Activated B cell treated with CpG ODN at 0.5 μM for 24 hours (primary cell): ENCODE measurements around the gene OR10G2. TPM values are rescaled to one million over a fixed set of nuclear protein-coding genes. Genes with fewer than 3 reads are reported as not detected.

Source experiments
- ATAC-seq: fragments of 200-7000 bp; cut with Tn5 transposase; one replicate; pipeline ENCODE4 v1.10.0; 2021; ENCODE audit warnings: low read depth, mild to moderate bottlenecking, moderate library complexity
- CTCF ChIA-PET: fragments of 350-600 bp; sonication (Branson Sonifier 250); formaldehyde crosslinking; loops from one replicate; lab custom pipeline; 2021; ENCODE audit warnings: antibody characterized with exemption; lab: Charles Lee
- POLR2A ChIA-PET: fragments of 350-600 bp; sonication (Branson Sonifier 250); formaldehyde crosslinking; loops from one replicate; lab custom pipeline; 2021; ENCODE audit warnings: antibody characterized with exemption; lab: Charles Lee
- DNase-seq: peaks from one replicate; pipeline ENCODE4 v3.0.0; 2022
- H3K27ac Mint-ChIP-seq: one replicate; pipeline ENCODE4 v1.8.0; 2020; ENCODE audit warnings: mixed read lengths
- H3K27me3 Mint-ChIP-seq: one replicate; pipeline ENCODE4 v1.8.0; 2021; ENCODE audit warnings: mixed read lengths
- H3K36me3 Mint-ChIP-seq: one replicate; pipeline ENCODE4 v1.8.0; 2021; ENCODE audit warnings: low read depth, mixed read lengths
- H3K4me1 Mint-ChIP-seq: one replicate; pipeline ENCODE4 v1.8.0; 2021; ENCODE audit warnings: mixed read lengths
- H3K4me3 Mint-ChIP-seq: one replicate; pipeline ENCODE4 v1.8.0; 2020; ENCODE audit warnings: mild to moderate bottlenecking, mixed read lengths
- H3K9me3 Mint-ChIP-seq: one replicate; pipeline ENCODE4 v1.8.0; 2020; ENCODE audit warnings: mixed read lengths
- CTCF ChIP-seq: fragments of 200-600 bp; IDR thresholded peaks from one replicate; pipeline ENCODE4 v1.8.0; 2022; ENCODE audit warnings: antibody characterized with exemption, mild to moderate bottlenecking
- intact Hi-C: fragments of 100-400 bp; cut with micrococcal nuclease; formaldehyde crosslinking; loops from one replicate; pipeline ENCODE4 v1.15.1; 2024
- total RNA-seq: library from RNA; stranded (reverse); gene quantifications from 2 replicates; pipeline ENCODE4 v1.2.3, GENCODE V29; 2022

Gene OR10G2
- total RNA-seq, 1 donor from 2014 or later, result not detected

DNA sequence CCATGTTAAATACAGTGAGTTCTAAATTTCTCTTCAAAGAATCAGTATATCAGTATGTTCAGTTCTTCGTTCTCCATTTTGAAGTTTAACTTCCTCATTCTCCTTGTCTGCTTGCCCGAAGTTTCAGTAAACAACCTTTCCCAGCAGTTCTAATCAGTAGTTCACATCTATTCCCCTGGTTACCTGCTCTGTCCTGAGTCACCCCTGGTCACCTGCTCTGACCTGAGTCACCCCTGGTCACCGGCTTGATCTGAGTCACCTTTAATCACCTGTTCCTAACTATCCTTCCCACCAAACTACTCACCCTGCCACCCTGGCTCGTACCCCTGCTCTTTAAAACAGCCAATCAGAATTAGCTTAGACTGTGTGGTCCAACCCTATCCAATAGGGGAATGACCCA, 45.4 kb downstream of the OR10G2 start:
- POLR2A ChIA-PET, result no interaction called here

More for the DNA sequence above, 45.4 kb downstream of the OR10G2 start:
- no peaks in the 10 kb centered on the region for H3K36me3 Mint-ChIP-seq
- intact Hi-C loops, result no loop called here
- H3K27me3 Mint-ChIP-seq, result peaks cover 13% of the 10 kb centered on the region
- no peaks in the 10 kb centered on the region for H3K4me1 Mint-ChIP-seq
- no peak for TF ChIP-seq CTCF
- no peak for ATAC-seq
- no peak overlapping the region for H3K27ac Mint-ChIP-seq
- H3K9me3 Mint-ChIP-seq, result peaks cover 15% of the 10 kb centered on the region
- H3K4me3 Mint-ChIP-seq, result no peak overlapping the region
- no peak for DNase-seq
- CTCF ChIA-PET, result no interaction called here

Other genes starting within 250 kb of the OR10G2 start
- gene CHD8, start 178.8 kb downstream of the OR10G2 start, total RNA-seq, result 113 and 133 TPM in 2 replicates
- 25.0 and 27.5 TPM in 2 replicates for gene RAB2B, start 158.0 kb downstream of the OR10G2 start, total RNA-seq
- 77.2 and 81.4 TPM in 2 replicates for gene TOX4, start 157.7 kb downstream of the OR10G2 start, total RNA-seq
- 81.9 and 94.5 TPM in 2 replicates for gene METTL3, start 123.6 kb downstream of the OR10G2 start, total RNA-seq
- 0.24 and 0.37 TPM in 2 replicates for gene SALL2, start 108.6 kb downstream of the OR10G2 start, total RNA-seq
- not detected in 2 replicates for gene OR10G3, start 54.9 kb downstream of the OR10G2 start, total RNA-seq
- not detected in 2 replicates for gene OR4E2, start 18.9 kb upstream of the OR10G2 start, total RNA-seq
- gene OR4E1, start 38.9 kb upstream of the OR10G2 start, total RNA-seq, result not detected in 2 replicates